Sigmoid colon (tissue), 7 donors: Measurements from ENCODE around the gene GATB. TPM values are rescaled to one million over a fixed set of nuclear protein-coding genes. Genes with fewer than 3 reads are reported as not detected.

ENCODE experiments used
- DNase-seq: peaks from one replicate; pipeline ENCODE4 v3.0.0-alpha.2; 2019
- H3K27ac ChIP-seq, 4 donors: fragments of 200-600 bp; sonication (generic); one replicate each; pipeline ENCODE4 v1.5.1; 2016 to 2019; ENCODE audit warnings: mild to moderate bottlenecking in 1 of 4
- H3K27me3 ChIP-seq, 3 donors: fragments of 200-600 bp; sonication (generic); one replicate each; pipeline ENCODE4 v1.5.1; 2019; ENCODE audit warnings: mild to moderate bottlenecking in 1 of 3
- H3K36me3 ChIP-seq, 4 donors: fragments of 200-600 bp; sonication (generic); one replicate each; pipeline ENCODE4 v1.5.1; 2016 to 2019
- H3K4me1 ChIP-seq, 4 donors: fragments of 200-600 bp; sonication (generic); one replicate each; pipeline ENCODE4 v1.5.1; 2017 to 2019
- H3K4me3 ChIP-seq, 4 donors: fragments of 200-600 bp; sonication (generic); one replicate each; pipeline ENCODE4 v1.5.1; 2017 to 2019; ENCODE audit warnings: mild to moderate bottlenecking in 2 of 4, moderate library complexity in 1 of 4
- H3K9me3 ChIP-seq, 4 donors: fragments of 200-600 bp in 3 of 4; sonication (generic) in 3 of 4; one replicate each; pipeline versions ENCODE4 v1.5.1 to v1.6.1; 2013 to 2019
- CTCF ChIP-seq, 4 experiments: fragments of 450-650 bp in 3 of 4; fragments of 200-600 bp in 1 of 4; IDR thresholded peaks; one replicate each; pipeline ENCODE4 v1.5.1; 2016 to 2019; ENCODE audit warnings: antibody characterized with exemption in 4 of 4, mild to moderate bottlenecking in 3 of 4, moderate library complexity in 2 of 4
- EP300 ChIP-seq, 4 donors: sonication (generic); formaldehyde crosslinking; IDR thresholded peaks; one replicate each; pipeline ENCODE4 v1.6.1; 2017; ENCODE audit warnings: antibody characterized with exemption in 4 of 4
- POLR2A ChIP-seq, 2 donors: fragments of 450-650 bp; IDR thresholded peaks; one replicate each; pipeline ENCODE4 v1.6.1; 2016; ENCODE audit warnings: antibody characterized with exemption in 2 of 2, mild to moderate bottlenecking in 2 of 2, moderate library complexity in 2 of 2
- POLR2AphosphoS5 ChIP-seq, 4 donors: sonication (generic); formaldehyde crosslinking; IDR thresholded peaks; one replicate each; pipeline ENCODE4 v1.6.1; 2017; ENCODE audit warnings: antibody characterized with exemption in 4 of 4
- WGBS, 2 donors: extraction: QIAGEN DNeasy Blood & Tissue Kit; methylation state at CpG; one replicate each; pipeline ENCODE4 v1.1.7; 2013; 5-methylcytosine and 5-hydroxymethylcytosine counted together
- intact Hi-C: fragments of 100-400 bp; cut with DNase I; formaldehyde crosslinking; loops from one replicate; pipeline ENCODE4 v1.15.1; 2023
- polyA plus RNA-seq, 3 donors: library from polyadenylated mRNA; stranded (reverse); fragments of 200-250 nt; gene quantifications; one replicate each; pipeline ENCODE4 v1.2.3, GENCODE V29; 2013
- total RNA-seq, 4 donors: library from RNA; depleted of rRNA; stranded (reverse); fragments of >200 nt; gene quantifications; one replicate each; pipeline ENCODE4 v1.1.0, GENCODE V29; 2016
- donor health status: healthy with polysubstance abuse.
- donor health status: Bipolar disorder and iron deficiency.
- donor health status: healthy.

GATB gene
- total and polyA plus RNA-seq, 7 donors: 11.1 to 22.1 (median 15.1) TPM

- 94% methylated on average over 2 of the region's 2 CpGs for WGBS, 2 donors
Observed at GRCh38 chr4:151725087-151725486, 35.7 kb downstream of the GATB start.

GRCh38 chr4:151721916-151722315 is 38.9 kb downstream of the GATB start:
- TF ChIP-seq POLR2AphosphoS5 (IDR thresholded peaks at IDR 0.05): no peak
- no peak for TF ChIP-seq POLR2A (IDR thresholded peaks at IDR 0.05)
- TF ChIP-seq EP300 (IDR thresholded peaks at IDR 0.05): no peak
- TF ChIP-seq CTCF (IDR thresholded peaks at IDR 0.05): no peak
- 89 to 93% methylated on average over 2 of the region's 2 CpGs for WGBS, 2 donors
- H3K27ac ChIP-seq: no peak overlapping the region
- H3K4me1 ChIP-seq: no peaks in the 10 kb centered on the region
- no peak for DNase-seq
- H3K36me3 ChIP-seq: peaks cover 0 to 10% (median 0%) of the 10 kb centered on the region in 4 donors
- H3K9me3 ChIP-seq: no peaks in the 10 kb centered on the region
- intact Hi-C loops: no loop called here
- no peaks in the 10 kb centered on the region for H3K27me3 ChIP-seq
- no peak overlapping the region for H3K4me3 ChIP-seq

More at GRCh38 chr4:151725087-151725486, 35.7 kb downstream of the GATB start:
- TF ChIP-seq POLR2AphosphoS5 (IDR thresholded peaks at IDR 0.05): no peak
- TF ChIP-seq POLR2A (IDR thresholded peaks at IDR 0.05): no peak
- no peak for TF ChIP-seq EP300 (IDR thresholded peaks at IDR 0.05)
- no peak for TF ChIP-seq CTCF (IDR thresholded peaks at IDR 0.05)
- Histone ChIP-seq H3K27ac (no peak overlapping the region), H3K4me3 (no peak overlapping the region), H3K36me3 (no peaks in the 10 kb centered on the region), H3K9me3 (no peaks in the 10 kb centered on the region), H3K27me3 (no peaks in the 10 kb centered on the region), H3K4me1 (no peaks in the 10 kb centered on the region)
- no peak for DNase-seq
- intact Hi-C loops: no loop called here

GRCh38 chr4:151721466-151721865 is 39.3 kb downstream of the GATB start:
- no peaks in the 10 kb centered on the region for H3K27me3 ChIP-seq
- TF ChIP-seq POLR2A (IDR thresholded peaks at IDR 0.05) (no peak), CTCF (IDR thresholded peaks at IDR 0.05) (no peak), POLR2AphosphoS5 (IDR thresholded peaks at IDR 0.05) (no peak), EP300 (IDR thresholded peaks at IDR 0.05) (no peak)
- DNase-seq: no peak
- peaks cover 0 to 10% (median 0%) of the 10 kb centered on the region in 4 donors for H3K36me3 ChIP-seq
- H3K27ac ChIP-seq: no peak overlapping the region
- H3K4me3 ChIP-seq: no peak overlapping the region
- H3K9me3 ChIP-seq: no peaks in the 10 kb centered on the region
- WGBS, 2 donors: 79 to 91% methylated on average over 7 of the region's 7 CpGs
- intact Hi-C loops: no loop called here
- no peaks in the 10 kb centered on the region for H3K4me1 ChIP-seq

GRCh38 chr4:151719956-151720334 is 40.9 kb downstream of the GATB start:
- no peaks in the 10 kb centered on the region for H3K4me1 ChIP-seq
- no peak for TF ChIP-seq POLR2A (IDR thresholded peaks at IDR 0.05)
- TF ChIP-seq CTCF (IDR thresholded peaks at IDR 0.05): no peak
- TF ChIP-seq EP300 (IDR thresholded peaks at IDR 0.05): no peak
- no peak for TF ChIP-seq POLR2AphosphoS5 (IDR thresholded peaks at IDR 0.05)
- no peak for DNase-seq
- WGBS, 2 donors: 95 to 96% methylated on average over 8 of the region's 8 CpGs
- H3K27ac ChIP-seq: no peak overlapping the region
- H3K27me3 ChIP-seq: no peaks in the 10 kb centered on the region
- H3K9me3 ChIP-seq: no peaks in the 10 kb centered on the region
- intact Hi-C loops: no loop called here
- peaks cover 0 to 10% (median 0%) of the 10 kb centered on the region in 4 donors for H3K36me3 ChIP-seq
- H3K4me3 ChIP-seq: no peak overlapping the region
